HepG2 (cell line): ENCODE results near the gene SMC1B. TPM values are rescaled to one million over a fixed set of nuclear protein-coding genes. Genes with fewer than 3 reads are reported as not detected.
A peak's percentile ranks its signal among the peaks of the same experiment; 100 is the strongest.

Source experiments
- GATAD2A ChIP-seq: IDR thresholded peaks from 2 replicates; pipeline ENCODE4 v1.6.1; 2016
- HNF4A ChIP-seq: sonication (generic); formaldehyde crosslinking; IDR thresholded peaks from 2 replicates; pipeline ENCODE4 v1.4.0; 2020; ENCODE audit warnings: missing genetic modification reagents
- MAFK ChIP-seq, 2 experiments: IDR thresholded peaks in 1 of 2; conservative IDR thresholded peaks in 1 of 2; 2 replicates each; pipeline ENCODE4 v1.6.1; 2011; ENCODE audit warnings: improper control_type of control experiment in 2 of 2, low read length in 2 of 2
- MIER3 ChIP-seq: IDR thresholded peaks from 2 replicates; pipeline ENCODE4 v1.6.1; 2016; ENCODE audit warnings: missing compliant biosample characterization, borderline replicate concordance
- NCOR1 ChIP-seq: fragments of 200-600 bp; sonication (generic); IDR thresholded peaks from 2 replicates; pipeline ENCODE4 v1.7.0; 2017; ENCODE audit warnings: antibody characterized with exemption, low read length, borderline replicate concordance
- PATZ1 ChIP-seq: sonication (generic); formaldehyde crosslinking; IDR thresholded peaks from 2 replicates; pipeline ENCODE4 v1.4.0; 2020; ENCODE audit warnings: missing genetic modification reagents
- PAX8 ChIP-seq: sonication (generic); formaldehyde crosslinking; IDR thresholded peaks from 2 replicates; pipeline ENCODE4 v1.8.0; 2022; ENCODE audit warnings: mild to moderate bottlenecking, missing genetic modification reagents, borderline replicate concordance
- POLR2AphosphoS2 ChIP-seq: IDR thresholded peaks from 2 replicates; pipeline ENCODE4 v1.6.1; 2011; ENCODE audit warnings: low read depth, low read length, improper control_type of control experiment
- RAD51 ChIP-seq: fragments of 450-650 bp; IDR thresholded peaks from 2 replicates; pipeline ENCODE4 v1.6.1; 2016; ENCODE audit warnings: borderline replicate concordance
- SALL2 ChIP-seq: sonication (generic); formaldehyde crosslinking; IDR thresholded peaks from 2 replicates; pipeline ENCODE4 v1.8.1; 2023; ENCODE audit warnings: mild to moderate bottlenecking, missing genetic modification reagents, inconsistent platforms
- SPEN ChIP-seq: sonication (generic); formaldehyde crosslinking; IDR thresholded peaks from 2 replicates; pipeline ENCODE4 v1.5.1; 2020; ENCODE audit warnings: low read depth, mild to moderate bottlenecking, missing genetic modification reagents
- SSRP1 ChIP-seq: IDR thresholded peaks from 2 replicates; pipeline ENCODE4 v1.6.1; 2016; ENCODE audit warnings: control low read depth
- TCF7 ChIP-seq: sonication (generic); IDR thresholded peaks from 2 replicates; pipeline ENCODE4 v1.6.1; 2016; ENCODE audit warnings: antibody characterized with exemption, low read depth
- ZBTB46 ChIP-seq: sonication (generic); formaldehyde crosslinking; IDR thresholded peaks from 2 replicates; pipeline ENCODE4 v1.4.0; 2020; ENCODE audit warnings: mild to moderate bottlenecking, missing genetic modification reagents, borderline replicate concordance
- ZC3H4 ChIP-seq: sonication (generic); formaldehyde crosslinking; IDR thresholded peaks from 2 replicates; pipeline ENCODE4 v1.4.0; 2020; ENCODE audit warnings: missing genetic modification reagents, borderline replicate concordance
- ZNF234 ChIP-seq: sonication (generic); formaldehyde crosslinking; conservative IDR thresholded peaks from 2 replicates; pipeline ENCODE4 v1.5.1; 2020; ENCODE audit warnings: mild to moderate bottlenecking, missing genetic modification reagents
- ZNF281 ChIP-seq: sonication (generic); formaldehyde crosslinking; IDR thresholded peaks from 2 replicates; pipeline ENCODE4 v1.4.0; 2020; ENCODE audit warnings: missing genetic modification reagents, borderline replicate concordance
- ZNF337 ChIP-seq: sonication (generic); formaldehyde crosslinking; IDR thresholded peaks from 2 replicates; pipeline ENCODE4 v1.5.1; 2020; ENCODE audit warnings: missing genetic modification reagents, low read depth, mild to moderate bottlenecking, borderline replicate concordance
- ZNF614 ChIP-seq: IDR thresholded peaks from 2 replicates; pipeline ENCODE4 v1.6.1; 2018; ENCODE audit warnings: missing biosample characterization, missing genetic modification reagents, inconsistent platforms, borderline replicate concordance
- ZNF768 ChIP-seq: sonication (generic); formaldehyde crosslinking; IDR thresholded peaks from 2 replicates; pipeline ENCODE4 v1.4.0; 2020; ENCODE audit warnings: missing genetic modification reagents
- ZNF878 ChIP-seq: sonication (generic); formaldehyde crosslinking; IDR thresholded peaks from 2 replicates; pipeline ENCODE4 v1.8.1; 2023; ENCODE audit warnings: mild to moderate bottlenecking, missing genetic modification reagents, moderate library complexity
- ZNF879 ChIP-seq: sonication (generic); formaldehyde crosslinking; IDR thresholded peaks from 2 replicates; pipeline ENCODE4 v1.8.1; 2023; ENCODE audit warnings: missing genetic modification reagents
- polyA plus RNA-seq, 8 experiments: library from polyadenylated mRNA; depleted of rRNA in 3 of 8; stranded (reverse) in 7 of 8; unstranded in 1 of 8; fragments of >200 nt; fragmentation: Illumina TruSeq in 4 of 8; extraction: Trizol in 4 of 8; gene quantifications; 2 replicates each; pipeline versions ENCODE4 v1.2.1 to v1.2.3, GENCODE V29; 2011 to 2016; ENCODE audit warnings: low read depth in 4 of 8, missing spikeins in 1 of 8, mixed read lengths in 1 of 8; ENCODE audit not compliant: insufficient read depth in 1 of 8
- total RNA-seq, 5 experiments: library from RNA; depleted of rRNA; stranded (reverse); fragments of >200 nt; fragmentation: Illumina TruSeq; extraction: Trizol; gene quantifications; 2 replicates each; pipeline ENCODE4 v1.2.3, GENCODE V29; 2016; ENCODE audit warnings: low read depth in 1 of 5
- TF ChIP-seq, protein P1 (sequence below): IDR thresholded peaks from 2 replicates; pipeline ENCODE4 v1.6.1; 2016; ENCODE audit warnings: missing genetic modification reagents, missing compliant biosample characterization

SMC1B gene
- total and polyA plus RNA-seq, 2 of the 13 experiments (the other 11 are each of a cell fraction or from before 2014, with no cell fraction given): not detected

- TF ChIP-seq ZBTB46 (CRISPR knock-in tag) (no peak), PATZ1 (CRISPR knock-in tag) (peak; percentile 53; the same call in 1 of the 2 replicates), GATAD2A (CRISPR knock-in tag) (peak; percentile 73), SALL2 (CRISPR knock-in tag) (no peak), ZNF337 (CRISPR knock-in tag) (peak; percentile 72; the same call in 1 of the 2 replicates), ZNF281 (CRISPR knock-in tag) (no peak; the same call in 1 of the 2 replicates), ZNF878 (CRISPR knock-in tag) (no peak), ZNF234 (CRISPR knock-in tag) (no peak), SPEN (CRISPR knock-in tag) (peak; percentile 72; the same call in 1 of the 2 replicates), SSRP1 (no peak), ZC3H4 (CRISPR knock-in tag) (no peak), ZNF614 (CRISPR knock-in tag) (0 out of 2 replicates have a peak, but pooled peaks have one; percentile 65), MIER3 (CRISPR knock-in tag) (peak; percentile 41; the same call in 1 of the 2 replicates), NCOR1 (no peak), TCF7 (no peak), HNF4A (peak; percentile 93), ZNF879 (CRISPR knock-in tag) (no peak), PAX8 (CRISPR knock-in tag) (no peak), ZNF768 (0 out of 2 replicates have a peak, but pooled peaks have one; percentile 35), MAFK (conservative IDR thresholded peaks at IDR 0.05 in 1 of 2, IDR thresholded peaks at IDR 0.05 in 1 of 2; ENCODE audit: low read length in 2 of 2) (no peak), POLR2AphosphoS2 (no peak), RAD51 (no peak)
- TF ChIP-seq, protein P1, sequence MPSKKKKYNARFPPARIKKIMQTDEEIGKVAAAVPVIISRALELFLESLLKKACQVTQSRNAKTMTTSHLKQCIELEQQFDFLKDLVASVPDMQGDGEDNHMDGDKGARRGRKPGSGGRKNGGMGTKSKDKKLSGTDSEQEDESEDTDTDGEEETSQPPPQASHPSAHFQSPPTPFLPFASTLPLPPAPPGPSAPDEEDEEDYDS (CRISPR knock-in tag): peak; percentile 56
Observed at GRCh38 chr22:45435544-45436139, 22.2 kb upstream of the SMC1B start (continued).
